EL (cell line): Measurements from ENCODE around the gene UPP1.
A peak's percentile ranks its signal among the peaks of the same experiment; 100 is the strongest.
"Not testable (repeated sequence)": the region's sequence is repeated elsewhere in the genome, so short reads cannot be mapped to it uniquely, and the experiment has no call there.

Experiments used
- DNase-seq: peaks from one replicate; pipeline ENCODE4 v3.0.0-alpha.2; 2016

UPP1 gene

GRCh38 chr7:48089046-48090003 lies at the start of gene UPP1:
UPP1 (plus strand) TSS chr7:48089265; CDS start chr7:48094784, 5,519 bp downstream.
- no peak for DNase-seq

GRCh38 chr7:48040944-48041652 lies 48.0 kb upstream of the UPP1 start:
- DNase-seq, result peak; percentile 16

GRCh38 chr7:48041653-48041970 lies 47.5 kb upstream of the UPP1 start:
- DNase-seq, result peak; percentile 77

GRCh38 chr7:48042216-48042615 lies 46.8 kb upstream of the UPP1 start:
- DNase-seq, result peak; percentile 50

- DNase-seq, result no peak
Measured at GRCh38 chr7:48042636-48043035, 46.4 kb upstream of the UPP1 start.

- no peak for DNase-seq
Measured at GRCh38 chr7:48045195-48045765, 43.8 kb upstream of the UPP1 start.

- DNase-seq, result no peak
Measured at GRCh38 chr7:48046458-48046857, 42.6 kb upstream of the UPP1 start.

GRCh38 chr7:48048113-48048512 lies 41.0 kb upstream of the UPP1 start:
- DNase-seq, result no peak

- DNase-seq, result no peak
Measured at GRCh38 chr7:48049850-48050249, 39.2 kb upstream of the UPP1 start.

GRCh38 chr7:48052748-48053147 lies 36.3 kb upstream of the UPP1 start:
- DNase-seq, result peak; percentile 76

GRCh38 chr7:48053736-48054135 lies 35.3 kb upstream of the UPP1 start:
- DNase-seq, result no peak

- no peak for DNase-seq
Measured at GRCh38 chr7:48058990-48059389, 30.1 kb upstream of the UPP1 start.

GRCh38 chr7:48059706-48060105 lies 29.4 kb upstream of the UPP1 start:
- DNase-seq, result no peak

GRCh38 chr7:48063985-48064384 lies 25.1 kb upstream of the UPP1 start:
- no peak for DNase-seq

- DNase-seq, result peak; percentile 42
Measured at GRCh38 chr7:48067475-48067874, 21.6 kb upstream of the UPP1 start.

GRCh38 chr7:48074204-48074654 lies 14.8 kb upstream of the UPP1 start:
- peak; percentile 71 for DNase-seq

- DNase-seq, result no peak
Measured at GRCh38 chr7:48077423-48077822, 11.6 kb upstream of the UPP1 start.

- no peak for DNase-seq
Measured at GRCh38 chr7:48078470-48078869, 10.6 kb upstream of the UPP1 start.

GRCh38 chr7:48082378-48082777 lies 6.7 kb upstream of the UPP1 start:
- DNase-seq, result not testable (repeated sequence)

- DNase-seq, result peak; percentile 77
Measured at GRCh38 chr7:48083114-48083830, 5.8 kb upstream of the UPP1 start.

GRCh38 chr7:48084727-48085432 lies 4.2 kb upstream of the UPP1 start:
- peak; percentile 99 for DNase-seq

GRCh38 chr7:48085433-48085791 lies 3.7 kb upstream of the UPP1 start:
- no peak for DNase-seq
